Natural killer cell (primary cell): ENCODE results near the gene MINDY3. TPM values are rescaled to one million over a fixed set of nuclear protein-coding genes. Genes with fewer than 3 reads are reported as not detected.
"Not testable (repeated sequence)": the region's sequence is repeated elsewhere in the genome, so short reads cannot be mapped to it uniquely, and the experiment has no call there.

ENCODE experiments used
- ATAC-seq, 3 donors: fragments of 150-1000 bp in 2 of 3; fragments of 200-7000 bp in 1 of 3; cut with Tn5 transposase; 1 replicate in 1 of 3; 2 replicates in 2 of 3; pipeline ENCODE4 v1.10.0; 2021; ENCODE audit warnings: mild to moderate bottlenecking in 2 of 3, moderate library complexity in 2 of 3
- DNase-seq, 2 donors: peaks; one replicate each; pipeline versions ENCODE4 v3.0.0 to v3.0.0-alpha.2; 2013 to 2021; ENCODE audit warnings: mixed read lengths in 1 of 2
- H3K27ac ChIP-seq: one replicate; pipeline ENCODE4 v1.5.1; 2013; ENCODE audit warnings: mild to moderate bottlenecking, low read length
- H3K27me3 ChIP-seq: one replicate; pipeline ENCODE4 v1.6.1; 2013; ENCODE audit warnings: low read length; ENCODE audit not compliant: control insufficient read depth, insufficient read depth
- H3K36me3 ChIP-seq: one replicate; pipeline ENCODE4 v1.6.1; 2013; ENCODE audit warnings: low read length; ENCODE audit not compliant: control insufficient read depth, insufficient read depth
- H3K4me1 ChIP-seq: one replicate; pipeline ENCODE4 v1.6.1; 2013; ENCODE audit warnings: low read length; ENCODE audit not compliant: control insufficient read depth, insufficient read depth
- H3K4me3 ChIP-seq: one replicate; pipeline ENCODE4 v1.5.1; 2013; ENCODE audit warnings: low read length
- H3K9me3 ChIP-seq: one replicate; pipeline ENCODE4 v1.6.1; 2013; ENCODE audit warnings: low read length; ENCODE audit not compliant: control insufficient read depth, insufficient read depth
- H3K27ac Mint-ChIP-seq, 2 donors: one replicate each; pipeline ENCODE4 v1.8.0; 2022; ENCODE audit warnings: mild to moderate bottlenecking in 2 of 2, mixed read lengths in 2 of 2, moderate library complexity in 1 of 2
- H3K27me3 Mint-ChIP-seq, 2 donors: one replicate each; pipeline ENCODE4 v1.8.0; 2022; ENCODE audit warnings: low read depth in 2 of 2, mixed read lengths in 2 of 2
- H3K36me3 Mint-ChIP-seq: one replicate; pipeline ENCODE4 v1.8.0; 2022; ENCODE audit warnings: mixed read lengths
- H3K4me1 Mint-ChIP-seq, 2 donors: one replicate each; pipeline ENCODE4 v1.8.0; 2022; ENCODE audit warnings: mixed read lengths in 2 of 2
- H3K4me3 Mint-ChIP-seq: one replicate; pipeline ENCODE4 v1.8.0; 2022; ENCODE audit warnings: mild to moderate bottlenecking, moderate library complexity, mixed read lengths
- H3K9me3 Mint-ChIP-seq, 2 donors: one replicate each; pipeline ENCODE4 v1.8.0; 2022; ENCODE audit warnings: mixed read lengths in 2 of 2
- CTCF ChIP-seq: fragments of 200-600 bp; IDR thresholded peaks from one replicate; pipeline ENCODE4 v1.8.0; 2022; ENCODE audit warnings: antibody characterized with exemption
- WGBS: methylation state at CpG from one replicate; pipeline ENCODE4 v1.1.7; 2013; ENCODE audit warnings: missing lambda C conversion rate; ENCODE audit not compliant: insufficient coverage; 5-methylcytosine and 5-hydroxymethylcytosine counted together
- intact Hi-C: fragments of 100-400 bp; cut with micrococcal nuclease; formaldehyde crosslinking; loops from one replicate; pipeline ENCODE4 v1.14.2; 2022
- total RNA-seq, 4 donors: library from RNA; stranded (reverse); fragments of 120-200 nt in 1 of 4; gene quantifications; one replicate each; pipeline versions ENCODE4 v1.2.3 to v1.2.4, GENCODE V29; 2013 to 2022

Gene MINDY3
- total RNA-seq, 3 donors from 2014 or later (not counting 1 experiment from before 2014, with no cell fraction given) = 48.8 to 57.3 (median 53.3) TPM

DNA sequence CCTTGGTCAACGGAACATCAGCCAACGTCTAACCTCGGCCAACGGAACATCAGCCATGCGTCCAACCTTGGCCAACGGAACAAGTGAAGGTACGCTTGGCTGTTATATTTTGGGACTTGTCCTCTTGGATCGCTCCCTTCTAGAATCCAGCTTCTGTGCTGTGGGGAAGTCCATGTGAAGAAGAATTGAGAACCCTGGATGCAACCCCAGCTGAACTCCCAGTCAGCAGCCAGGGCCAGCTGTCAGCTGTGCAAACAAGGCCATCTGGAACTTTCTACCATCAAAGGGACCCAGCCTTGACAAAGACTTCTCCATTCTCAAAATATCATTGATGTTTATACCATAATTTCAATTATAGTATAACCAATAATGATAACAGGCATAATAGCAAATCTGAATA, 97.3 kb downstream of the MINDY3 start:
- WGBS = 97% methylated on average over 8 of the region's 8 CpGs

GRCh38 chr10:15762239-15762638, 98.1 kb downstream of the MINDY3 start:
- DNase-seq, intact Hi-C loops, H3K36me3 Mint-ChIP-seq, H3K4me1 ChIP-seq, H3K9me3 ChIP-seq, H3K4me1 Mint-ChIP-seq, H3K27me3 Mint-ChIP-seq, H3K9me3 Mint-ChIP-seq, H3K27ac ChIP-seq, H3K27me3 ChIP-seq, H3K36me3 ChIP-seq, H3K4me3 ChIP-seq, H3K4me3 Mint-ChIP-seq, ATAC-seq, H3K27ac Mint-ChIP-seq: not testable (repeated sequence)
- 95% methylated on average over 6 of the region's 6 CpGs for WGBS

More for the DNA sequence above, 97.3 kb downstream of the MINDY3 start:
- no peak for TF ChIP-seq CTCF
- no peak for DNase-seq
- Mint-ChIP-seq H3K9me3 (peaks cover 2 to 6% of the 10 kb centered on the region in 2 donors), H3K27me3 (peaks cover 0 to 6% of the 10 kb centered on the region in 2 donors), H3K4me3 (no peak overlapping the region), H3K36me3 (no peaks in the 10 kb centered on the region), H3K27ac (no peak overlapping the region), H3K4me1 (no peaks in the 10 kb centered on the region)
- H3K36me3 ChIP-seq = no peaks in the 10 kb centered on the region
- H3K9me3 ChIP-seq = no peaks in the 10 kb centered on the region
- no peak for ATAC-seq
- H3K4me1 ChIP-seq = no peaks in the 10 kb centered on the region
- no peak overlapping the region for H3K4me3 ChIP-seq
- intact Hi-C loops = no loop called here
- H3K27me3 ChIP-seq = no peaks in the 10 kb centered on the region
- H3K27ac ChIP-seq = no peak overlapping the region

- peaks cover 0 to 11% of the 10 kb centered on the region in 2 donors for H3K27me3 Mint-ChIP-seq
- intact Hi-C loops, H3K27ac ChIP-seq, H3K4me3 ChIP-seq, H3K4me1 ChIP-seq, H3K27ac Mint-ChIP-seq, ATAC-seq, H3K9me3 ChIP-seq, H3K9me3 Mint-ChIP-seq, DNase-seq, H3K27me3 ChIP-seq, H3K36me3 ChIP-seq, H3K36me3 Mint-ChIP-seq, H3K4me3 Mint-ChIP-seq, H3K4me1 Mint-ChIP-seq: not testable (repeated sequence)
- WGBS = 93% methylated on average over 2 of the region's 4 CpGs
Observed at GRCh38 chr10:15761224-15761623, 99.1 kb downstream of the MINDY3 start.

DNA sequence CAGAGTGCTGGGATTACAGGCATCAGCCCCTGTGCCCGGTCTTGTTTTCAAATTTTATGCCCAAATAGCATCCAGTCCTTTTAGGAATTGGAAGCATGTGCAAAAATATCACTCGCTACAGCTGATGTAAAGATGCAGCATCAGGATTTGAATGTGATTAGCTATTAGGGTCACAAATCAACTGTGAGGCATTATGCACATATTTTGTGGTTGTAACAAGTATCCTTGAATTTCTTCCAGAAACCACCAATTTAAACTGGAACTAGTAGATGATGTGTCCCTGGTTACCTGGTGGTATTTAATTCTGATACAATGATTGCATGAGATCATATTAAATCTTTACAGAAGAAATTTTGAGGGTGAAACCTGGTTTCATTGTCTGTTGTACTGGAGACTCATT, 99.6 kb downstream of the MINDY3 start:
- DNase-seq = no peak
- Histone ChIP-seq H3K36me3 (no peaks in the 10 kb centered on the region), H3K9me3 (no peaks in the 10 kb centered on the region), H3K27me3 (no peaks in the 10 kb centered on the region), H3K4me3 (no peak overlapping the region), H3K27ac (no peak overlapping the region), H3K4me1 (no peaks in the 10 kb centered on the region)
- intact Hi-C loops = no loop called here
- no peaks in the 10 kb centered on the region for H3K36me3 Mint-ChIP-seq
- 90% methylated on average over 2 of the region's 2 CpGs for WGBS
- H3K4me3 Mint-ChIP-seq = no peak overlapping the region
- H3K9me3 Mint-ChIP-seq = peaks cover 2 to 6% of the 10 kb centered on the region in 2 donors
- H3K27me3 Mint-ChIP-seq = peaks cover 0 to 13% of the 10 kb centered on the region in 2 donors
- no peak for ATAC-seq
- no peak overlapping the region for H3K27ac Mint-ChIP-seq
- no peaks in the 10 kb centered on the region for H3K4me1 Mint-ChIP-seq
- no peak for TF ChIP-seq CTCF

DNA sequence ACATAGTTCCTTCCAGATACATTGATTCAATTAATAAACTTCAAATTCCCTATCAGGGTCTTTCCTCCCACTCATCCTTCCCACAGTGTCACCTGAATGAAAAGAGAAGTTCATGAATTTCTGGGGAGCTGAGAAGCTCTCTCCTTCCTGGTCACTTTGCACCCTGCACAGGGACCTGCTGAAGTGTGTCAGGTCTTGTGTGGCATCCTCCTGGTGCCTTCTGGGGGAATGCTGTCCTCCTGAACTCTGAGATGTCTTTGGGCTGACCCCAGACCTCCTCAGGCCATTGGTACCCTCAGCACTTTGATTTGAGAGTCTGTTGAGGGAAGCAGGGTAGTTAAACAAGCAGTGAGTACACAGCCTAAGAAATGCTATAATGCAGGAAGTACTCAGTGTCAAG, 101.0 kb downstream of the MINDY3 start:
- peaks cover 0 to 15% of the 10 kb centered on the region in 2 donors for H3K27me3 Mint-ChIP-seq
- intact Hi-C loops = no loop called here
- H3K4me3 Mint-ChIP-seq = no peak overlapping the region
- peaks cover 0 to 3% of the 10 kb centered on the region in 2 donors for H3K9me3 Mint-ChIP-seq
- Histone ChIP-seq H3K27me3 (no peaks in the 10 kb centered on the region), H3K27ac (no peak overlapping the region), H3K4me3 (no peak overlapping the region), H3K36me3 (no peaks in the 10 kb centered on the region), H3K4me1 (no peaks in the 10 kb centered on the region), H3K9me3 (no peaks in the 10 kb centered on the region)
- no peak for TF ChIP-seq CTCF
- H3K27ac Mint-ChIP-seq = no peak overlapping the region
- ATAC-seq (no peak), DNase-seq (no peak)
- no peaks in the 10 kb centered on the region for H3K36me3 Mint-ChIP-seq
- no peaks in the 10 kb centered on the region for H3K4me1 Mint-ChIP-seq
